ENCODE results near the gene ALOX12B. TPM values are rescaled to one million over a fixed set of nuclear protein-coding genes. Genes with fewer than 3 reads are reported as not detected.

ALOX12B gene
- total and polyA plus RNA-seq, 2 of the 13 experiments (the other 11 are each of a cell fraction or from before 2014, with no cell fraction given) = 0.13 TPM; not detected in 1

GRCh38 chr17:8118769-8119580, 31.5 kb upstream of the ALOX12B start (continued):
- TF ChIP-seq E2F2 (CRISPR knock-in tag; IDR thresholded peaks at IDR 0.05; ENCODE audit: borderline replicate concordance) (no peak), ZNF607 (CRISPR knock-in tag; IDR thresholded peaks at IDR 0.05; ENCODE audit: borderline replicate concordance) (peak; percentile 46; the same call in 1 of the 2 replicates), ELK4 (CRISPR knock-in tag; IDR thresholded peaks at IDR 0.05; ENCODE audit: borderline replicate concordance) (no peak), ZNF556 (CRISPR knock-in tag; IDR thresholded peaks at IDR 0.05; ENCODE audit: borderline replicate concordance) (peak; percentile 46; the same call in 1 of the 2 replicates), PREB (CRISPR knock-in tag; IDR thresholded peaks at IDR 0.05) (no peak), NR2F6 (IDR thresholded peaks at IDR 0.05) (peak; percentile 54), NR2F6 (CRISPR knock-in tag; IDR thresholded peaks at IDR 0.05) (0 out of 2 replicates have a peak, but pooled peaks have one; percentile 17), ZNF367 (CRISPR knock-in tag; IDR thresholded peaks at IDR 0.05; ENCODE audit: borderline replicate concordance) (no peak), NFYB (CRISPR knock-in tag; IDR thresholded peaks at IDR 0.05) (0 out of 2 replicates have a peak, but pooled peaks have one; percentile 4), MYNN (CRISPR knock-in tag; IDR thresholded peaks at IDR 0.05; ENCODE audit: low read depth) (no peak), ZNF768 (CRISPR knock-in tag; IDR thresholded peaks at IDR 0.05) (no peak), HOXA5 (CRISPR knock-in tag; IDR thresholded peaks at IDR 0.05) (peak; percentile 57; the same call in 1 of the 2 replicates), ZNF501 (CRISPR knock-in tag; IDR thresholded peaks at IDR 0.05) (0 out of 2 replicates have a peak, but pooled peaks have one; percentile 49), ZZZ3 (CRISPR knock-in tag; IDR thresholded peaks at IDR 0.05; ENCODE audit: borderline replicate concordance) (no peak), CCDC6 (CRISPR knock-in tag; IDR thresholded peaks at IDR 0.05) (no peak), ELF1 (CRISPR knock-in tag; IDR thresholded peaks at IDR 0.05) (no peak), SRSF1 (optimal IDR thresholded peaks at IDR 0.05; ENCODE audit: low read depth, low read length) (no peak), ZUFSP (CRISPR knock-in tag; IDR thresholded peaks at IDR 0.05; ENCODE audit: borderline replicate concordance) (no peak), ZNF629 (CRISPR knock-in tag; conservative IDR thresholded peaks at IDR 0.05) (no peak), ZNF33A (CRISPR knock-in tag; IDR thresholded peaks at IDR 0.05; ENCODE audit: borderline replicate concordance) (0 out of 2 replicates have a peak, but pooled peaks have one; percentile 0), ZNF761 (CRISPR knock-in tag; conservative IDR thresholded peaks at IDR 0.05) (no peak), RNF2 (conservative IDR thresholded peaks at IDR 0.05; ENCODE audit: low read depth) (no peak), SIX4 (CRISPR knock-in tag; IDR thresholded peaks at IDR 0.05) (no peak), ZNF235 (CRISPR knock-in tag; IDR thresholded peaks at IDR 0.05; ENCODE audit: borderline replicate concordance) (no peak), ZSCAN30 (CRISPR knock-in tag; IDR thresholded peaks at IDR 0.05) (no peak), KDM6A (CRISPR knock-in tag; IDR thresholded peaks at IDR 0.05; ENCODE audit: low read depth) (no peak)

All from HepG2 (cell line).